ENCODE measurements around the gene BRF1.

Gene BRF1

DNA sequence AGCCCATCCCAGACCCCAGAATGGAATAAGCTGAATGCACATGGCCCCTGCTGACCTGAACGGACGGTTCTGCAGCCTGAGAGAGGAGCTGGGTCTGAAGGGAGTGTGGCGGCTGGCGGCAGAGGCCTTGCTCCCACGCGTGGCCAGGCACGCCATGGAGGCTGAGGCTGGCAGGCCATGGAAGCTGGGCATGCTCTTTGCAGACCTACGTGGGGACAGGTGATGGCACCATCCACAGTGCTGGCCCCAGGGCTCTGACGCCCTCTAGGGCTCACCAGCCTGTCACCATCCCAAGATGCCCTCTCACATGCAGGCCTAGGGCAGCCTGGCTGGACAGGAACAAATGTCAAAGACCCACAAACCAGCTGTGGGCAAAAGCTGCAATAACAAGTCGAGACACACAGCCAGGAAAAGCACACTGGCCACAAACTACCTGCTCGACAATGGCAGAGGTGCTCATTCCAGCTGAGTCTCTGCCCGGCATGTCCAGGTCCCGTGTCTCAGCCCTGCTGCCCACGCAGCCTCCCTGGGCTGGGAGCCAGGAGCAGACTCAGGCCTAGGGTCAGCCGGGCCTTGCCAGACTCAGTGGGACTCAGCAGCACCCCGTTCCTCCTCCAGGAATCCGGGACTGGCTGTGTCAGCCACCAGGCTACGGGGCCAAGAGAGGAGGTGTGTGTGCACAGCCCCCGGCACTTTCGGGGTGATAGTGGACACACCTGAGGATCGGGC is 32.8 kb downstream of the BRF1 start:
- DNase-seq (ENCODE audit: low read depth in 2 of 2), result no peak

DNA sequence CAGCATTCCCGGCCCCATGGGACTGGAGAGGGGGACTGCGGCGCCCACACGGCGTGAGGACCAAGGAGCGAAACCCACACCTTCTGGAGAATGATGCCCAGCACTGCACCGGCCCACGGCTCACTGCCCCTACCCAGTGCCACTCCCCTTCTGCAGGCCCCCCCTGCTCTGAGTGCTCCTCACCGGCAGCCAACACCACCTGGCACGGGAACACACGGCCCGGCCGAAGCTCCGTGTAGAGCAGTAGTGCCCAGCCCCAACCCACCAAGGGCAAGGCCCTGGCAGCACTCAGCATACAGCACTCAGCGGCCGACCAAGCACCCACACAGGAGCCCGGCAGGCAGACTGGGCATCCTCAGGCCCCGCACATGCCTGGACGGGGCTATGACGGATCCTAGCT is 39.0 kb downstream of the BRF1 start:
- no peak for DNase-seq (ENCODE audit: low read depth in 2 of 2)

DNA sequence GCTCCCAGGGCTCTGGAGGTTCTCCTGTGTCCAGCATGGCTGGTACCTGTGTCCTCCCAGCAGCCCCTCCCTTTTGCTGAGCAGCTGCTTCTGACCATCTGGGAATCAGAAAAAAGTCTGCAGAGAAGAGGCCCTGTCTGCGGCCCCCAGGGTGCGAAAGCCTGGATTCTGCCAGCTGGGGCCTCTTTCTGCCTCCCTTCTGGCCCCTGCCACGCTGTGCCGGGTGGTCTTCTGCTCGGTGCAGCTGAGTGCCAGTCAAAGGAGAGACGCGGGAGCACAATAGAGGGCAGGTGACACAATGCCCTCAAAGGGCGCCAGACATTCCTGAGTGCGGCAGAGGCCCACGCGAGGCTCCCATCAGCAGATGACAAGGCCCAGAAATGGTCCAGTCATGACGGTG is 39.8 kb downstream of the BRF1 start:
- DNase-seq (ENCODE audit: low read depth in 2 of 2), result no peak

DNA sequence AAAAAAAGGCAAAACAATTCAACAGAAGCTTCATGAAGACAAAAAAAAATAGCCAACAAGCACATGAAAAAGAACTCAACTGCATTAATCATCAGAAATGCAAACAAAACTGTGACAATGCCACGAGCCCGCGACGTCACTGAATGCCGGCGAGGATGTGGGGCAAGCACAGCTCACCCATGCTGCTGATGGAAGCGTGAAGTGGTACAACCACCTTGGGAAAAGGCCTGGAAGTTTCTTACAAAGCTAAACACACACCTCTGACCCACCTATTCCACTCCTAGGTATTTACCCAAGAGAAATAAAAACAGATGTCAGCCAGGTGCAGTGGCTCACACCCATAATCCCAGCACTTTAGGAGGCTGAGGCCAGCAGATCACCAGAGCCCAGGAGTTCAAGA is 42.0 kb downstream of the BRF1 start:
- no peak for DNase-seq (ENCODE audit: low read depth in 2 of 2)

DNA sequence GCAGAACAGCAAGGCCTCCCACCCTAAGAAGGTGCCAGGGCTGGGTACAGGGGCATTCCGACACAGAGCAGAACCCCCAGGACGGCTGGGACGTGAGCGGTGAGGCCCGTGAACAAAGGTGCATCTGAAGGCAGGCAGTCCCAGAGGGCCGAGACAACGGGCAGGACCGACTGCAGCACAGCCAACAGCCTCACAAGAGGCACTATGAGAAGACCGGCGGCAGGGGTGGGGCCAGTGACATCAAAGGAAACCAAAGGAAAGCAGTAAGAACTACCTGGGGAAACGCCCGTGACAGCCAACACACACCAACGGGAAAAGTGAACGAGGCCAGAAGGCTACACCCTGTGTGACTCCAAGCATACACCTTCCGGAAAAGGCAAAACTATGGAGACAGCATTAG is 43.3 kb downstream of the BRF1 start:
- DNase-seq (ENCODE audit: low read depth in 2 of 2), result no peak

DNA sequence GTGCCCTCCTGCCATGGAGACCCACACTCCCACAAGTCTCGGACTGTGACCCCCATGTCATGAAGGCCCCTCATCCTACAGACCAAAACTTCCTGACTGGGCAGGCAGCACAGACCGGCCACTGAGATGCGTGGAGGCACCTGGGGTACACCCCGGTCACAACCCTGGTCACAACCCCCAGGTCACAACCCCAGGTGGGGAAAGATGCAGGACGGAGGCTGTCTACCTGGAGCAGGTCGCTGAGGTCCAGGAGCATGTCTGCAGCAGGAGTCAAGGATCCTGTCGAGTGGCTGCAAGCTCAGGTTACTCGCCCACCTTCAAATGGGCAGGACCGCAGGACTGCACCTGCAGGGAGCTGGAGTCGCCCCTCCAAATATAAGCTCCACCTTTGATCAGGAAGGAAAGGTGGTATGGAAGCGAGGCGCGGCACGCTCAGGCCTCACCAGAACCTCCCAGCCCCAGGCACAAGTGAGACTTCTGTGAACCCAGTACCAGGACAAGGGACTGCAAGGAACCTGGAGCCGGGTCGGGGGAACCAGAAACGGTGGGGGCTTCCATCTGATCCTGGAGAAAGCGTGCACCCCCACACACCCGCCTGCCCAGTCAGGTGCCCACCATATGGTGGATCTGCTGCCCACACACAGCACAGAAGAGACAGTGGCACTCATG is 44.4 kb downstream of the BRF1 start:
- no peak for DNase-seq (ENCODE audit: low read depth in 2 of 2)

DNA sequence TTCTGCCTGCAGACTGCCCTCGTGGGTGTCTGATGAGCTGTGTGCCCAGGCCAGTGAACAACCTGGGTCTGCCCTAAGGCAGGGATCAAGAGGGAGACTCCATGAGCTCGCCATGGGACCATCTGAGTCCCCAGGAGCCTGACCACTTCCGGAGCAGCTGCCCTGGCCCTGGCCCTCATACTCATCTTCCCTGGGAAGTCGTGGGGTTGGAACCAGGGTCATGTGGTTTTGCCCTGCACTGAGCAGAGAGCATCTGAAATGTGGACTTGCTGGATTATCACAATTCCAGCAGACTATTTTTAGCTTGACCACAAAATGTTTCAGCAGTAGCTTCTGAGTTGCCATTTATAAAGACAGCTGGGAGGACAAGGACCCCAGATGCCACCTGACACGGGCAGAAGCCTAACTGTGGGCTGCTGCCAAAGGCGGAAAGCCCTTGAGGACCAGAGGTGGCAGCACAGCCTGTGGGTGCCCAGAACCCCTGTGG is 45.7 kb downstream of the BRF1 start:
- DNase-seq (ENCODE audit: low read depth in 2 of 2), result no peak

DNA sequence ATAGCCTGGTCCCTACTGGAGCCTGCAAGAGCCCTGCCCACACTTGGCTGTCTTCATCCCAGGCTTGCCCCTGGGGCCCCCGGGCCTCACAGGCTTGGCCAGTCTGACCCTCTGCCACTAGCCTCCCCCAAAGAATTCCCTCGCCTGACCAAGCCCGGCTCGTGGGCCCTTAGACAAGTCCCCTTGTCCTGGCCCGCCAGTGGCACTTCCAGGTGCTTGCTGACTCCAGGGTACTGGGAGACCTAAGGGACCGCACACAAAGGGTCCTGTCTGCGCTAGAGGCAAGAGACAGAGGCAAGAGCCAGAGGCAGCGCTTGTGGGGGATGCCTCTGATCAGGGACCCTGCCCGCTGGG is 47.5 kb downstream of the BRF1 start:
- DNase-seq (ENCODE audit: low read depth in 2 of 2), result no peak

DNA sequence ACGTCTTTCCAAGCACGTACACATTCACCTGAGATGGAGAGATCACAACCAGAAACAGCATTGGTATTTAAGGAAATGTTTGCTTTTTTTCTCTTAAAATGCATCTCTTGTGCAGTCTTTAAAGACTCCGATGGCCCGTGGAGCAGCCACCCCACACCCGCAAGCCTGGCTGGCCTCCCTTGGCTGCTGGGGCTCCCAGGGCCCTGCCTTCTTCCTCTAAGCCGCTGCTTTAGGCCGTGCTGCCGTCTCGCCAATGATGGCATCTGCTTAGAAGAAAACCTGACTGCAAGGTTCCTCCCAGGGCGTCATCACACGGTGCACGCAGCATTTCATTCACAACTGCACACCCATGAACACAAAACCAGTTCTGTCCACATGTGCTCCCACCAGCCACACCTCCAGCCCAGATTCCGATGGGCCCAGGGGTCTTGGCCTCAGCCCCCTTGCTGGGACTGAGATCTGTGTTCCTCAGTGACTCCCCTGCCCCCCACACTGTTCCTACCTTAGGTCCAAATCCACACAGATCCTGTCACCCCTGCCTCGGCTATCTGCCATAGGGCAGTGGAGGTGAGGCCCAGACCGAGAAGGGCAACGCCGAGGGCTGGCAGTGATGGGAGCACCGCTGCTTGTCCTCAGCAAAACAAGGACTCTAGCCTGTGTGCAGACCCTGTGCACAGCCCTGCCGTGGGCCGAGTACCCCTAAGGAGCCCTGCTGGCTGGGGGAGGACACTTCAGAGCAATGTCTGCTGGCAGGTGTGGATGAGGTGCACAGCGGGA is 48.1 kb downstream of the BRF1 start:
- no peak for DNase-seq (ENCODE audit: low read depth in 2 of 2)

DNA sequence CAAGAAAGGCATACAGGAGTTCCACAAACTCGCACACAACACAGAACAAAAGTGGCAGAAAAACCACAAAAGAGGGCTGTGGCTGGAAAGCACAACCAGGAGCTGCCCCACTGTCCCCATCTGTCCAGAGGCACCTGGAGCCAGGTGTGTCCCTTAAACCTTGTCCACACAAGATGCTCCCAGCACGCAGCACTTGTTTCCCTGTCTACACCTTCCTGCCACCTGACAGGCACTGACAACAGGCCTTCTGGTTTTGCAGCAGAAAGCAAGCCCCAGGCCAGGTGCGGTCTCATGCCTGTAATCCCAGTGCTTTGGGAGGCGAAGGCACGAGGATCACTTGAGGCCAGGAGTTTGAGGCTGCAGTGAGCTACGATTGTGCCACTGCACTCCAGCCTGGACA is 48.9 kb downstream of the BRF1 start:
- DNase-seq (ENCODE audit: low read depth in 2 of 2), result no peak

DNA sequence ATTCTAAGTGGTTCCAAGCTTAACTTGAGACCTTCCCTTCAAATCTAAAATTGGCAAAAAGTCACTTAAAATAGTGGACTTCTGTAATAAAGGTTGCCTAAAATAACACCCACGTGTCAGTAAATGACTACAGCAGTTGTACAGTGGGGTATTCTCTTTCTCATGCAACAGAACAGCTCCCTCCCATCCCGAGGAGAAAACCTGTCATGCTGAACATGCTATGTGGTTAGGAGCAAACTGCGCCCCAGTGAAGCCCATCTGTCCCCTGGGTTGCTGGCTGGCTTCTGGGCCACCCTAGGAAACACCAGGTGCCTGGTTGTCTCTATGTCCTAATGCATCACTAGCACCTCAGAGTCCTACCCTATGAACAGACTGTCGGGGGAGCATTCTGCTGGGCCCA is 49.8 kb downstream of the BRF1 start:
- DNase-seq (ENCODE audit: low read depth in 2 of 2), result no peak

DNA sequence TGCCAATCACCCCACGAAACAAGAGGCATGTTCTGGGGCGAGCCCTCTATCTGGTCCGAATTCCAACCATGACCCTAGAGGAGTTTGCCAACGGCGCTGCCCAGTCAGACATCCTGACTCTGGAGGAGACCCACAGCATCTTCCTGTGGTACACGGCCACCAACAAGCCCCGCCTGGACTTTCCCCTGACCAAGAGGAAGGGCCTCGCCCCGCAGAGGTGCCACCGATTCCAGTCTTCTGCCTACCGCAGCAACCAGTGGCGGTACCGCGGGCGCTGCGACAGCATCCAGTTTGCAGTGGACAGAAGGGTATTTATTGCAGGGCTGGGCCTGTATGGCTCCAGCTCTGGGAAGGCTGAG is 50.8 kb downstream of the BRF1 start:
- no peak for DNase-seq (ENCODE audit: low read depth in 2 of 2)

DNA sequence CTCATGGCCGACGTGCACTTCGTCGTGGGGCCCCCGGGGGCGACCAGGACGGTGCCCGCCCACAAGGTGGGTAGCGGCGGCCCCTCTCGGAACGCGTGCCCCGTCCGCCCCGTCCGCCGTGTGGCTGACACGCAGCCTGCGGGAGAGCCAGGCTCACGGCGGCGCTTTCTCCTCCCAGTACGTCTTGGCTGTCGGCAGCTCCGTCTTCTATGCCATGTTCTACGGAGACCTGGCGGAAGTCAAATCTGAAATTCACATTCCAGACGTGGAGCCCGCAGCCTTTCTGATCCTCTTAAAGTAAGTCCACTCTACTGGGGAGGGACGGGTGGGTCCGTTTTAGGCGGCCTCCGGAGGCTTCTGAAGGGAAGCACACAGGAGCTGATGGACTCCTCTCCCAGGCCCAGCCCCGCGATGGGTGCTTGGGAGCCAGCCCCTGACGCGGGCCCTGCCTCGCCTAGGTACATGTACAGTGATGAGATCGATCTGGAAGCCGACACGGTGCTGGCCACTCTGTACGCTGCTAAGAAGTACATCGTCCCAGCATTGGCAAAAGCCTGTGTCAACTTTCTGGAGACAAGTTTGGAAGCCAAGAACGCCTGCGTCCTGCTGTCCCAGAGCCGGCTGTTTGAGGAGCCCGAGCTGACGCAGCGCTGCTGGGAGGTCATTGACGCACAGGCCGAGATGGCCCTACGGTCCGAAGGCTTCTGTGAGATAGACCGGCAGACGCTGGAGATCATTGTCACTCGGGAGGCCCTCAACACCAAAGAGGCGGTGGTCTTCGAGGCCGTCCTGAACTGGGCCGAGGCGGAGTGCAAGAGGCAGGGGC is 51.4 kb downstream of the BRF1 start:
- no peak for DNase-seq (ENCODE audit: low read depth in 2 of 2)

DNA sequence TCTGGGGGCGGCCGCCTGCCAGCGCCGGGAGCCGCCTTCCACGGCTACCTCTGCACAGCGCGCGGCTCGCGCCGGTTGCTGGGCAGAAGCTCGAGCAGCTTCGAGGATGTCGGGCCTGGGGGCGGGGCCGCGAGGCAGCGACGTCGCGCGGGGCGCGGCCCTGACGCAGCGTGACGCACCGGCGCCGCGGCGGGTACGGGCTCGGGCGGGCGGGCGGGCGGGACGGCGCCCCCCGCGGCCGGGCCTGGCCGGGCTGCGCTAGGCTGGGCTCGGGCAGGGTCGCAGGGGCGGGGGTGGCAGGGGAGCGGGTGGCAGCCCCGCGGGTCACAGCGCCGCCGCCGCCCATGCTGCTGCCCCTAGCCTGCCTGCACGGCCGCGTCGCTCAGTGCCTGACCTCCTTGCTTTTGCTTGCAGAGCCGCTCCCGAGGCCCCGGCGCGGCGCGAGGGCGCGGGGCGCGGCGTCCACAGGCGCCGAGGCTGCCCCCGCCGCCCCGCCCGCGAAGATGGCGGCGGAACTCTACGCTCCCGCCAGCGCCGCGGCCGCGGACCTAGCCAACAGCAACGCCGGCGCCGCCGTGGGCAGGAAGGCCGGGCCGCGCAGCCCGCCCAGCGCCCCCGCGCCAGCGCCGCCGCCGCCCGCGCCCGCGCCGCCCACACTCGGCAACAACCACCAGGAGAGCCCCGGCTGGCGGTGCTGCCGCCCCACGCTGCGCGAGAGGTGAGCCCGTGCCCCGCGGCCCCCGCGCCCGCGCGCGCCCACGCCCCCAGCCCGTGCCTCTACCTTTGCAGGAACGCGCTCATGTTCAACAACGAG is 52.2 kb downstream of the BRF1 start, which contains the start of gene BTBD6:
TSS of gene BTBD6 (plus strand) at position 166 of the 814 bp plus-strand sequence. CDS start at position 345, 179 bp downstream.
- peak; percentile 38 to 51 for DNase-seq (ENCODE audit: low read depth in 2 of 2)

DNA sequence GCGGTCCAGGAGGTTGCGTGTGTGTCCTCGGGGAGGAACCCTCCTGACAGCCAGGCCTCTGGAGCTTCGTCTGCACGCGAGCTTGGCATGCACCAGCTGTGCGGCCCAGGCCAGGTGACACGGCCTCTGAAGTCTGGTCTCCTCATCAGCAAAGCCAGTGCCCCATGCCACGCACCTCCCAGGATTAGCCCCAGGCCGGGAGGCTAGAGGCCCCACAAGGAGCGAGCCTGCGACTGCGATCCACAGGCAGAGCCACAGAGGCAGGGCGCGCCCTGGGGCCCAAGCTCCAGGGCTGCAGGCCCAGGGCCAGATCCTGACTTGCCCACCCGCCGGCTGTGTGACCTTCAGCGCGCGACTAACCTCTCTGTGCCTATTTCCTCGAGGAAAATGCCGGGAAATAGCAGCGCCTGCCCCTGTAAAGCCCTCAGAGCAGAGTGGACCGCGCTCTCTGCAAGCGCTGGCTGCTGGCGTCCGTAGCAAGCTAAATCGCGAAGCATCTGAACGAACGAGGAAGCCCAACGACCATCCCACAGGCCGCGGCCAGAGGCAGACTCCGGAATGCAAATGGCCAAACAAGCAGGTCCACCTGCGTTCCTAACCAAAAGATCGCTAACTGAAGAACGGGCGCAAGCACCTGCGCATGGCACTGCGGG is 53.0 kb downstream of the BRF1 start:
- DNase-seq (ENCODE audit: low read depth in 2 of 2), result no peak

DNA sequence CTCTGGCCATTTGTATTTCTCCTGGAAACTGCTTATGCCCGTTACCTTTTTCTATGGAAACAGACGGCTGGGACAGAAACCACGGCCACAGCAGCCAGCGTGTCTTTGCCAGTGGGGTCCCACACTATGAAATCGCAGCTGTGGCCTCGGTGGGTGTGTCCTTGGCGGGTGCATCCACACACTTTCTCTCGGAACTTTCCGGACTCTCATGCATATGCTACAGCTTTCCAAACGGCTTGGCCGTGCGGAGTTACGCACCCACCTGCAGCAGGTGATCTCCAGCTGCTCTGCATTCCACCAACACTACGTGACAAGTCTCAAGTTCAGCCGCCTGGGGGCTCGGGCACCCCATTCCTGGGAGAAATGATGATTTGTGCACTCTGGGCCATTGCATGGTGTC is 53.8 kb downstream of the BRF1 start:
- DNase-seq (ENCODE audit: low read depth in 2 of 2), result no peak

DNA sequence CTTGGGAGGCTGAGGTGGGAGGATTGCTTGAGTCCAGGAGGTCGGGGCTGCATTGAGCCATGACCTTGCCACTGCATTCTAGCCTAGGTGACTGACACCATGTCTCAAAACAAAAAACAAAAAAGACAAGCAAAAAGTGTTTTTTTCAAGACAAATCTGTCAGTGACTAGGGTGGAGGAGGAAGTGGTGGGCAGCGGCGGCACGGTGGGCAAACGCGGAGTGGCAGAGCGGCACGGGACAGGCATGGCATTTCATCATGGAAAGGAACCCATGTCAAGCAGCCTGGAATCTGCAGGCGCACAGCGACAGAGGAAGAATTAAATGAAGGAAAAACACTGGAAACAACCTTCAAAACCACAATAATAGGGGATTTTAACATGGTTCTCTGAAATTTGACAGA is 56.5 kb downstream of the BRF1 start:
- no peak for DNase-seq (ENCODE audit: low read depth in 2 of 2)

DNA sequence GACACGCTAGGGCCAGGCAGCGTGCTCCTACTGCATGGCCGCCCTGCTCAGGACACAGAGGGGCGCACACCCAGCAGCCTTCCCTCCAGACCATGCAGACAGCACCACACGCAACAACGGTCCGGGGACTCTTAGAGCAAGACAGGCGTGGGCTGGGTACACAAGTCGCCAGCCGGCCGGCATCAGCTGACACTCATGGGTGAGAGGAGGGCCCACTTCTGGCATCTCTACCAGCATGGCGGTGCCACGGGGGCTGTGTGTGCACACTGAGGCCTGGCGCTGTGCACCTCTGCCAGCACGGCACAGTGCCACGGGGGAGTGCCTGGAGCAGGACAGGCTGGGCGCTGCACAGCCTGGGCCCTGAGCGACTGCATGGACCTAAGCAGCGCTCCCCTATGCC is 59.2 kb downstream of the BRF1 start:
- no peak for DNase-seq (ENCODE audit: low read depth in 2 of 2)

DNA sequence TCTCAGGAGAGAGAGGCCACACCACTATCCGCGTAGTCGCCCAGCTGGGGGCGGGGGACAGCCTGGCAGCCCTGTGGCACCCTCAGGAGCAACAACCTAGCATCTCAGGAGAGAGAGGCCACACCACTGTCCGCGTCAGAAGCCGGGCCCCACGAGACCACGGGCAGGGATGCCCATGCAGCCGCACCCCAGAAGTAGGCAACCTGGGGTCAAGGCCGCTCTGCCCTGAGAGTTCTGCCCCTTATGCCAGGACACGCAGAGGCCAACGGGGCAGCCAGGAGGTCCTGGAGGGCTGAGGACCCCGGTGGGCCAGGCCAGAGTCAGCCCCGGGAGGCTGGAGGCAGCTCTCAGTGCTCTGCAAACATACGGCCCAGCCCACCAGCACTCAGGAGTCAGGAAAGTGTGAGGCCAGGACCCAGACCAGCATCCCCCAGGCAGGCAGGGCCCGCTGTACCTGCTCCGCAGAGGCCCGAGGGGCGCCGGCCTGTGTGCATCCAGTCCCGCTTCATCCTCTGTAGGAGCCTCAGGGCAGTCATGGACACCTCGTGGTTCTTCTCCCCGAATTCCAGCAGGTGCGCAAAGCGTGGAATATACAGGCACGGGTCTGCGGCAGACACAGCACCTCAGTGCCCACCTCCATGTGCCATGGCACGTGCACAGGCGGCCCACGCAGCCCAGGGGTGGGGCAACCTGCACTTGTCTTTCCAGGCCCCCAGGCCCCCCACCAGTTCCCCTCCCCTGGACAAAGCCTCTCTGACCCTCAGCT is 59.8 kb downstream of the BRF1 start:
- DNase-seq (ENCODE audit: low read depth in 2 of 2), result no peak
